Kidney epithelial cell (primary cell): ENCODE results near the gene RFX7. TPM values are rescaled to one million over a fixed set of nuclear protein-coding genes. Genes with fewer than 3 reads are reported as not detected.
"Not testable (repeated sequence)": the region's sequence is repeated elsewhere in the genome, so short reads cannot be mapped to it uniquely, and the experiment has no call there.

ENCODE experiments used
- DNase-seq: peaks from one replicate; pipeline ENCODE4 v3.0.0-alpha.2; 2010; ENCODE audit warnings: low read depth
- H3K27me3 ChIP-seq: 2 replicates; pipeline ENCODE4 v1.6.0; 2011; ENCODE audit warnings: low read length; ENCODE audit not compliant: control insufficient read depth, insufficient read depth
- H3K36me3 ChIP-seq: 2 replicates; pipeline ENCODE4 v1.5.1; 2011; ENCODE audit warnings: low read length; ENCODE audit not compliant: control insufficient read depth, insufficient read depth
- H3K4me3 ChIP-seq: 2 replicates; pipeline ENCODE4 v1.5.1; 2011; ENCODE audit warnings: low read depth, mild to moderate bottlenecking, control low read depth, low read length
- CTCF ChIP-seq: IDR thresholded peaks from 2 replicates; pipeline ENCODE4 v1.5.1; 2011; ENCODE audit warnings: mild to moderate bottlenecking, moderate library complexity, low read length, control low read depth, inconsistent platforms; ENCODE audit not compliant: insufficient read depth, poor library complexity, severe bottlenecking
- total RNA-seq: library from RNA; depleted of rRNA; stranded (reverse); fragments of >200 nt; gene quantifications from 2 replicates; pipeline ENCODE4 v1.2.3, GENCODE V29; 2015

Gene RFX7
- total RNA-seq, 1 donor from 2014 or later, result 11.4 TPM

- Histone ChIP-seq H3K4me3 (no peak overlapping the region), H3K27me3 (no peaks in the 10 kb centered on the region), H3K36me3 (no peaks in the 10 kb centered on the region)
- no peak for TF ChIP-seq CTCF
- no peak for DNase-seq
Measured at GRCh38 chr15:56207092-56207491, 36.6 kb downstream of the RFX7 start.

GRCh38 chr15:56205061-56205876, 38.4 kb downstream of the RFX7 start:
- no peak overlapping the region for H3K4me3 ChIP-seq
- no peaks in the 10 kb centered on the region for H3K36me3 ChIP-seq
- no peak for DNase-seq
- no peak for TF ChIP-seq CTCF
- H3K27me3 ChIP-seq, result no peaks in the 10 kb centered on the region

- not testable (repeated sequence) for H3K4me3 ChIP-seq, H3K36me3 ChIP-seq, H3K27me3 ChIP-seq, DNase-seq
Measured at GRCh38 chr15:56203312-56203922, 40.3 kb downstream of the RFX7 start.

- no peak overlapping the region for H3K4me3 ChIP-seq
- DNase-seq, result no peak
- no peak for TF ChIP-seq CTCF
Measured at GRCh38 chr15:56202701-56203100, 41.0 kb downstream of the RFX7 start.

GRCh38 chr15:56199038-56199437, 44.6 kb downstream of the RFX7 start:
- Histone ChIP-seq H3K36me3 (no peaks in the 10 kb centered on the region), H3K4me3 (no peak overlapping the region), H3K27me3 (no peaks in the 10 kb centered on the region)
- TF ChIP-seq CTCF, result no peak
- no peak for DNase-seq

More at GRCh38 chr15:56202701-56203100, 41.0 kb downstream of the RFX7 start:
- H3K36me3 ChIP-seq, result no peaks in the 10 kb centered on the region
- no peaks in the 10 kb centered on the region for H3K27me3 ChIP-seq

- TF ChIP-seq CTCF, result no peak
- H3K27me3 ChIP-seq, result no peaks in the 10 kb centered on the region
Measured at GRCh38 chr15:56194035-56194434, 49.6 kb downstream of the RFX7 start.

More at GRCh38 chr15:56194035-56194434, 49.6 kb downstream of the RFX7 start:
- Histone ChIP-seq H3K4me3 (no peak overlapping the region), H3K36me3 (no peaks in the 10 kb centered on the region)
- no peak for DNase-seq
